Astrocyte (in vitro differentiated cells and primary cell): ENCODE results near the gene PDZK1IP1. TPM values are rescaled to one million over a fixed set of nuclear protein-coding genes. Genes with fewer than 3 reads are reported as not detected.

Experiments used
- DNase-seq: peaks from one replicate; pipeline ENCODE4 v3.0.0-alpha.2; 2010; ENCODE audit warnings: low read depth
- FAIRE-seq: peaks from 2 replicates; lab custom pipeline; 2011; peaks lifted over from hg19 to GRCh38; lab: Jason Lieb, UNC
- H2AFZ ChIP-seq: 2 replicates; pipeline ENCODE4 v1.6.0; 2012; ENCODE audit warnings: low read depth, low read length, inconsistent platforms
- H3K27ac ChIP-seq: 2 replicates; pipeline ENCODE4 v1.5.1; 2011; ENCODE audit warnings: low read depth, low read length, inconsistent platforms
- H3K27me3 ChIP-seq: 2 replicates; pipeline ENCODE4 v1.6.0; 2011; ENCODE audit warnings: low read length, inconsistent platforms; ENCODE audit not compliant: insufficient read depth
- H3K36me3 ChIP-seq: 2 replicates; pipeline ENCODE4 v1.5.1; 2011; ENCODE audit warnings: low read length, inconsistent platforms; ENCODE audit not compliant: insufficient read depth
- H3K4me1 ChIP-seq: 2 replicates; pipeline ENCODE4 v1.5.1; 2011; ENCODE audit warnings: low read length, inconsistent platforms; ENCODE audit not compliant: insufficient read depth
- H3K4me2 ChIP-seq: 2 replicates; pipeline ENCODE4 v1.6.0; 2012; ENCODE audit warnings: low read length, inconsistent platforms
- H3K4me3 ChIP-seq: 2 replicates; pipeline ENCODE4 v1.5.1; 2011; ENCODE audit warnings: low read depth, mild to moderate bottlenecking, low read length, inconsistent platforms; ENCODE audit not compliant: insufficient read depth
- H3K79me2 ChIP-seq: 2 replicates; pipeline ENCODE4 v1.6.0; 2012; ENCODE audit warnings: mild to moderate bottlenecking, low read length, inconsistent platforms; ENCODE audit not compliant: insufficient read depth
- H3K9ac ChIP-seq: 2 replicates; pipeline ENCODE4 v1.6.0; 2012; ENCODE audit warnings: mild to moderate bottlenecking, low read length, inconsistent platforms
- H3K9me3 ChIP-seq: 2 replicates; pipeline ENCODE4 v1.5.1; 2012; ENCODE audit warnings: low read depth, mild to moderate bottlenecking, low read length, inconsistent platforms; ENCODE audit not compliant: insufficient read depth
- H4K20me1 ChIP-seq: 2 replicates; pipeline ENCODE4 v1.6.0; 2012; ENCODE audit warnings: low read length, inconsistent platforms; ENCODE audit not compliant: insufficient read depth
- H3K27ac Mint-ChIP-seq: one replicate; pipeline ENCODE4 v1.8.0; 2021; ENCODE audit warnings: mild to moderate bottlenecking, mixed read lengths; ENCODE audit not compliant: unreplicated experiment
- H3K27me3 Mint-ChIP-seq: one replicate; pipeline ENCODE4 v1.8.0; 2021; ENCODE audit warnings: low read depth, mixed read lengths; ENCODE audit not compliant: unreplicated experiment
- H3K36me3 Mint-ChIP-seq: one replicate; pipeline ENCODE4 v1.8.0; 2021; ENCODE audit warnings: low read depth, mixed read lengths; ENCODE audit not compliant: unreplicated experiment
- H3K4me1 Mint-ChIP-seq: one replicate; pipeline ENCODE4 v1.8.0; 2021; ENCODE audit warnings: low read depth, mixed read lengths; ENCODE audit not compliant: unreplicated experiment
- H3K4me3 Mint-ChIP-seq: one replicate; pipeline ENCODE4 v1.8.0; 2021; ENCODE audit warnings: mild to moderate bottlenecking, moderate library complexity, mixed read lengths; ENCODE audit not compliant: unreplicated experiment
- H3K9me3 Mint-ChIP-seq: one replicate; pipeline ENCODE4 v1.8.0; 2021; ENCODE audit warnings: mild to moderate bottlenecking, mixed read lengths; ENCODE audit not compliant: unreplicated experiment
- CTCF ChIP-seq: IDR thresholded peaks from 2 replicates; pipeline ENCODE4 v1.5.1; 2011; ENCODE audit warnings: low read depth, mild to moderate bottlenecking, inconsistent platforms, low read length, moderate library complexity; ENCODE audit not compliant: insufficient read depth
- EZH2 ChIP-seq: IDR thresholded peaks from 2 replicates; pipeline ENCODE4 v1.6.1; 2012; ENCODE audit warnings: mild to moderate bottlenecking, low read length, inconsistent platforms; ENCODE audit not compliant: insufficient read depth
- total RNA-seq: library from RNA; stranded (reverse); gene quantifications from 2 replicates; pipeline ENCODE4 v1.2.1, GENCODE V29; 2021

The PDZK1IP1 gene
- total RNA-seq, 1 donor from 2014 or later: 0.34 TPM

- no peak overlapping the region for H3K4me3 Mint-ChIP-seq
- DNase-seq: no peak
- H3K27me3 Mint-ChIP-seq: peaks cover 43% of the 10 kb centered on the region
Observed at GRCh38 chr1:47223174-47223920, 33.5 kb upstream of the PDZK1IP1 start.

GRCh38 chr1:47222476-47222875 is 32.6 kb upstream of the PDZK1IP1 start:
- Mint-ChIP-seq H3K27me3 (peaks cover 42% of the 10 kb centered on the region), H3K4me3 (no peak overlapping the region), H3K36me3 (no peaks in the 10 kb centered on the region), H3K9me3 (peaks cover 5% of the 10 kb centered on the region), H3K4me1 (peaks cover 2% of the 10 kb centered on the region), H3K27ac (no peak overlapping the region)
- Histone ChIP-seq H3K36me3 (no peaks in the 10 kb centered on the region), H3K27me3 (peaks cover 63% of the 10 kb centered on the region), H3K9me3 (peaks cover 4% of the 10 kb centered on the region), H3K4me1 (no peaks in the 10 kb centered on the region), H3K79me2 (no peaks in the 10 kb centered on the region), H4K20me1 (no peaks in the 10 kb centered on the region), H3K4me2 (no peak overlapping the region), H3K9ac (no peak overlapping the region), H3K4me3 (no peak overlapping the region), H2AFZ (no peak overlapping the region), H3K27ac (no peak overlapping the region)
- no peak for TF ChIP-seq EZH2
- no peak for TF ChIP-seq CTCF
- DNase-seq (no peak), FAIRE-seq (no peak)

More at GRCh38 chr1:47223174-47223920, 33.5 kb upstream of the PDZK1IP1 start:
- Histone ChIP-seq H3K4me3 (no peak overlapping the region), H3K4me1 (no peaks in the 10 kb centered on the region), H3K36me3 (no peaks in the 10 kb centered on the region), H3K9me3 (peaks cover 4% of the 10 kb centered on the region), H3K27ac (no peak overlapping the region), H3K9ac (no peak overlapping the region), H3K4me2 (no peak overlapping the region), H3K79me2 (no peaks in the 10 kb centered on the region), H2AFZ (no peak overlapping the region), H3K27me3 (peaks cover 72% of the 10 kb centered on the region), H4K20me1 (no peaks in the 10 kb centered on the region)
- no peak for FAIRE-seq
- H3K36me3 Mint-ChIP-seq: no peaks in the 10 kb centered on the region
- no peak overlapping the region for H3K27ac Mint-ChIP-seq
- peaks cover 2% of the 10 kb centered on the region for H3K4me1 Mint-ChIP-seq
- TF ChIP-seq CTCF: no peak
- no peak for TF ChIP-seq EZH2
- H3K9me3 Mint-ChIP-seq: peaks cover 8% of the 10 kb centered on the region
